Stimulated activated CD8-positive, alpha-beta memory T cell treated with anti-CD3 and anti-CD28 coated beads, Interleukin-15, amount 100 ng/mL, for 4 hours (primary cell): Measurements from ENCODE around the gene FAM204A.

ENCODE experiments used
- DNase-seq, 2 donors: peaks; one replicate each; pipeline ENCODE4 v3.0.0-alpha.2; 2020; ENCODE audit warnings: low read depth in 2 of 2

The FAM204A gene

GRCh38 chr10:118341791-118342637 is at the start of gene FAM204A:
TSS of gene FAM204A (minus strand) at chr10:118342324. CDS start at chr10:118336415, 5,909 bp downstream.
- DNase-seq, result peak; percentile 90 to 93

GRCh38 chr10:118383699-118384098 is 41.6 kb upstream of the FAM204A start:
- DNase-seq, result no peak

- DNase-seq, result no peak
Observed at GRCh38 chr10:118383063-118383689, 41.1 kb upstream of the FAM204A start.

- no peak for DNase-seq
Observed at GRCh38 chr10:118374404-118374803, 32.3 kb upstream of the FAM204A start.

GRCh38 chr10:118373786-118374185 is 31.7 kb upstream of the FAM204A start:
- no peak for DNase-seq

GRCh38 chr10:118370499-118370898 is 28.4 kb upstream of the FAM204A start:
- DNase-seq, result no peak

GRCh38 chr10:118369641-118370205 is 27.6 kb upstream of the FAM204A start:
- DNase-seq, result no peak

- no peak for DNase-seq
Observed at GRCh38 chr10:118365702-118366101, 23.6 kb upstream of the FAM204A start.

GRCh38 chr10:118362103-118362502 is 20.0 kb upstream of the FAM204A start:
- DNase-seq, result no peak

GRCh38 chr10:118358327-118358726 is 16.2 kb upstream of the FAM204A start:
- no peak for DNase-seq

- DNase-seq, result no peak
Observed at GRCh38 chr10:118357841-118358240, 15.7 kb upstream of the FAM204A start.

GRCh38 chr10:118356628-118357027 is 14.5 kb upstream of the FAM204A start:
- no peak for DNase-seq

- no peak for DNase-seq
Observed at GRCh38 chr10:118355234-118355633, 13.1 kb upstream of the FAM204A start.

- no peak for DNase-seq
Observed at GRCh38 chr10:118349235-118349634, 7.1 kb upstream of the FAM204A start.

GRCh38 chr10:118343549-118343948 is 1.4 kb upstream of the FAM204A start:
- DNase-seq, result no peak

- DNase-seq, result no peak
Observed at GRCh38 chr10:118343115-118343514, 991 bp upstream of the FAM204A start.

- no peak for DNase-seq
Observed at GRCh38 chr10:118342638-118343020, 505 bp upstream of the FAM204A start.

GRCh38 chr10:118340486-118340885 is 1.6 kb downstream of the FAM204A start:
- DNase-seq, result no peak

- no peak for DNase-seq
Observed at GRCh38 chr10:118339111-118339510, 3.0 kb downstream of the FAM204A start.

GRCh38 chr10:118337356-118337755 is 4.8 kb downstream of the FAM204A start:
- no peak for DNase-seq

GRCh38 chr10:118333871-118334270 is 8.3 kb downstream of the FAM204A start:
- DNase-seq, result no peak

- no peak for DNase-seq
Observed at GRCh38 chr10:118332948-118333710, 9.0 kb downstream of the FAM204A start.
